ENCODE results near the gene EIPR1. TPM values are rescaled to one million over a fixed set of nuclear protein-coding genes. Genes with fewer than 3 reads are reported as not detected.

The EIPR1 gene
- total and polyA plus RNA-seq, 10 of the 15 experiments (the other 5 are each of a cell fraction or from before 2014, with no cell fraction given): 23.6 to 61.2 (median 42.2) TPM

- TF ChIP-seq CEBPZ (IDR thresholded peaks at IDR 0.05; ENCODE audit: low read depth, low read length) (no peak), ZBTB4 (CRISPR knock-in tag; IDR thresholded peaks at IDR 0.05) (no peak), CREB1 (IDR thresholded peaks at IDR 0.05; ENCODE audit: low read depth) (no peak), RAD51 (IDR thresholded peaks at IDR 0.05) (no peak)
Measured at GRCh38 chr2:3278521-3279218, 98.9 kb downstream of the EIPR1 start (continued).
